H1 (cell line): ENCODE data around the gene ASCC1.
A peak's percentile ranks its signal among the peaks of the same experiment; 100 is the strongest.

Source experiments
- BACH1 ChIP-seq: IDR thresholded peaks from 2 replicates; pipeline ENCODE4 v1.6.1; 2012; ENCODE audit warnings: low read length, improper control_type of control experiment
- EGR1 ChIP-seq: IDR thresholded peaks from 2 replicates; pipeline ENCODE4 v1.6.1; 2011; ENCODE audit warnings: low read depth, low read length, borderline replicate concordance
- EP300 ChIP-seq, 2 experiments: IDR thresholded peaks; 1 replicate in 1 of 2; 2 replicates in 1 of 2; pipeline ENCODE4 v1.6.1; 2011 to 2012; ENCODE audit warnings: low read depth in 2 of 2, low read length in 2 of 2, mild to moderate bottlenecking in 2 of 2, borderline replicate concordance in 1 of 2, inconsistent platforms in 1 of 2, moderate library complexity in 1 of 2
- MAFK ChIP-seq: IDR thresholded peaks from 2 replicates; pipeline ENCODE4 v1.6.1; 2012; ENCODE audit warnings: low read depth, mild to moderate bottlenecking, improper control_type of control experiment, low read length
- POLR2AphosphoS5 ChIP-seq: IDR thresholded peaks from 2 replicates; pipeline ENCODE4 v1.6.1; 2011; ENCODE audit warnings: low read depth, low read length
- TAF1 ChIP-seq: IDR thresholded peaks from 2 replicates; pipeline ENCODE4 v1.6.1; 2011; ENCODE audit warnings: mild to moderate bottlenecking, low read depth, low read length
- TF ChIP-seq, protein P1 (sequence below), 3 experiments: IDR thresholded peaks; 1 replicate in 2 of 3; 2 replicates in 1 of 3; pipeline versions ENCODE4 v1.5.1 to v1.6.1; 2011; ENCODE audit warnings: low read length in 3 of 3, mild to moderate bottlenecking in 3 of 3, inconsistent platforms in 2 of 3, low read depth in 1 of 3, moderate library complexity in 1 of 3; ENCODE audit not compliant: insufficient read depth in 1 of 3; ENCODE audit errors: control extremely low read depth in 1 of 3
- TF ChIP-seq, protein P2 (sequence below): IDR thresholded peaks from 2 replicates; pipeline ENCODE4 v1.6.1; 2012; ENCODE audit warnings: low read length, inconsistent platforms

DNA sequence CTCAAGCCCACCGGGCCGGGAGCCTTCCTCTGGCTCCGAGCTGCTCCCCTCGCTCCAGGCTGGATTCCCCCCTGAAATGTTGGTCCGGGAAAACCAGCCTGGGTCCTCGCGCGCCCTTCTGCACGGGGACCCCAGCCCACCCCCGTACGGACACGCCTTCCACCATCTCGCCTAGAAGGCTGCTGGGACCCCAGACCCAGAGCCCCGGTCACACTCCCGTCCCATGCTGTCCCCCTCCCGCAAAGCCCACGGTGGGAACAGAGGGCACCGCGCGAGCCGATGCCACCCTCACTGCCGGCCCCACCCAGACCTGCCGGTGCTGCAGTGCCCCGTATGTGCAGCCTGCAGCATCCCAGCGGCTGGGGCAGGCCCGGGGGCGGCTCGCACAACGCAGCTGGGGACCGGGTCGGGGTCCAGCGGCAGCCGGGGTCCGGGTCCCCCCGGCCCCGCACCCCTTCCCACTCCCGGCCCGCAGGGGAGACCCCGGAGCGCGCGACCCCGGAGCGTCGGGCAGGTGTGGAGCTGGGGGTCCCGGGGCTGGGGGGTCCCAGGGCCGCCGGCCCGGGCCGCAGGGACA, 128.6 kb downstream of the ASCC1 start:
- TF ChIP-seq, protein P1, sequence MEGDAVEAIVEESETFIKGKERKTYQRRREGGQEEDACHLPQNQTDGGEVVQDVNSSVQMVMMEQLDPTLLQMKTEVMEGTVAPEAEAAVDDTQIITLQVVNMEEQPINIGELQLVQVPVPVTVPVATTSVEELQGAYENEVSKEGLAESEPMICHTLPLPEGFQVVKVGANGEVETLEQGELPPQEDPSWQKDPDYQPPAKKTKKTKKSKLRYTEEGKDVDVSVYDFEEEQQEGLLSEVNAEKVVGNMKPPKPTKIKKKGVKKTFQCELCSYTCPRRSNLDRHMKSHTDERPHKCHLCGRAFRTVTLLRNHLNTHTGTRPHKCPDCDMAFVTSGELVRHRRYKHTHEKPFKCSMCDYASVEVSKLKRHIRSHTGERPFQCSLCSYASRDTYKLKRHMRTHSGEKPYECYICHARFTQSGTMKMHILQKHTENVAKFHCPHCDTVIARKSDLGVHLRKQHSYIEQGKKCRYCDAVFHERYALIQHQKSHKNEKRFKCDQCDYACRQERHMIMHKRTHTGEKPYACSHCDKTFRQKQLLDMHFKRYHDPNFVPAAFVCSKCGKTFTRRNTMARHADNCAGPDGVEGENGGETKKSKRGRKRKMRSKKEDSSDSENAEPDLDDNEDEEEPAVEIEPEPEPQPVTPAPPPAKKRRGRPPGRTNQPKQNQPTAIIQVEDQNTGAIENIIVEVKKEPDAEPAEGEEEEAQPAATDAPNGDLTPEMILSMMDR (IDR thresholded peaks at IDR 0.05; ENCODE audit: control extremely low read depth in 1 of 3, insufficient read depth in 1 of 3, low read depth in 1 of 3, low read length in 3 of 3): no peak
- TF ChIP-seq POLR2AphosphoS5 (no peak), TAF1 (no peak), BACH1 (peak; percentile 19; the same call in 1 of the 2 replicates), EGR1 (no peak), MAFK (no peak), EP300 (IDR thresholded peaks at IDR 0.05; ENCODE audit: borderline replicate concordance in 1 of 2, low read depth in 2 of 2, low read length in 2 of 2) (no peak)
- TF ChIP-seq, protein P2, sequence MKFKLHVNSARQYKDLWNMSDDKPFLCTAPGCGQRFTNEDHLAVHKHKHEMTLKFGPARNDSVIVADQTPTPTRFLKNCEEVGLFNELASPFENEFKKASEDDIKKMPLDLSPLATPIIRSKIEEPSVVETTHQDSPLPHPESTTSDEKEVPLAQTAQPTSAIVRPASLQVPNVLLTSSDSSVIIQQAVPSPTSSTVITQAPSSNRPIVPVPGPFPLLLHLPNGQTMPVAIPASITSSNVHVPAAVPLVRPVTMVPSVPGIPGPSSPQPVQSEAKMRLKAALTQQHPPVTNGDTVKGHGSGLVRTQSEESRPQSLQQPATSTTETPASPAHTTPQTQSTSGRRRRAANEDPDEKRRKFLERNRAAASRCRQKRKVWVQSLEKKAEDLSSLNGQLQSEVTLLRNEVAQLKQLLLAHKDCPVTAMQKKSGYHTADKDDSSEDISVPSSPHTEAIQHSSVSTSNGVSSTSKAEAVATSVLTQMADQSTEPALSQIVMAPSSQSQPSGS: no peak
